Measurements from ENCODE around the gene CFAP97.
A peak's percentile ranks its signal among the peaks of the same experiment; 100 is the strongest.
"Not testable (repeated sequence)": the region's sequence is repeated elsewhere in the genome, so short reads cannot be mapped to it uniquely, and the experiment has no call there.

The CFAP97 gene

DNA sequence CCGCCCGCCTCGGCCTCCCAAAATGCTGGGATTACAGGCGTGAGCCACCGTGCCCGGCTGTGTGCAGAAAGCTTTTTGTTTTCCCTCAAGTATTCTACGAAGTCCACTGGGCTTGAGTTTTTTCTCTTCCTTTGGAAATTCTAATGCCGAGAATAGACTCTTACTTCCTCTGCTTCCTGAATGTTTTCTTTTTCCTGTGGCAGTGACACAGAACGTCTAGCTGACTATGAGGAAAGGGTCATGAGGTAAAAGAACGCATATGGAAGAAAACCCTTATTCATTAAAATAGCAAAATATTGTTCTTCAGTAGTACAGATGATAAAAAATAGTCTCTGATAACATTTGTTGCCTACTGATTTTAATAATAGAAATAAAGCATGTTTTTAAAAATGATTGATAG lies 65.6 kb downstream of the CFAP97 start:
- DNase-seq: no peak

DNA sequence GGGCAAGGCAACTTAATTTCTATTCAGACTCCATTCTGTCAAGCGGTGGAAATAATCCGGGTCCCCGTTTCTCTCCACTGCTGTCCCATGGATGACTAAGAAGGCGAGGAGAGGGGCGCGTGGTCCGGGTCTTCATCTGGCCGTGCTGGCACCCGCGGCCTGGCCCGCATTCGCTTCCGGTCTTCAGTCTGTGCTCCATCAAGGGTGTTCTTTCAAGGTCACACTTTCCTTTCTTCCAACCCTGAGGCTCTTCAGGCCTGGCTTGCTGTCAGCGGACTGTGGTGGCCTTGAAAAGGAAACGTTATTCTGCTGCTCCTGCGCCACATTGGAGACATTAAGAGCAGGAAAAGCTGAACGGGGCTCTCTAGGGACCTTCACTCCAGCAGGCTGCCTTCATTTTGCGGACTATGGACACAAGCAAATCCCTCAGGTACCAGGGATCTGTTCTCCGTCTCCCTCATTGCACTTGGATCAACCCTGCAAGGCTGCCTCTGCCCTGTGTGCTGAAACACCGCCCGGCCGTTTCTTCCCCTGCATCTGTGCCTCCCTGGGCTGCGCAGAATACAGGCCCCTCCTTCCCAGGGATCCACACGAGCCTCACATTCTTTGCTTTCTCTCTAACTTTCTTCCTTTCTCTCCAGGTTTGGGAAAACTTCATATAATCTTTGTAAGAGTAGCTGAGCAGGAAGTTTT lies 66.4 kb downstream of the CFAP97 start:
- no peak for DNase-seq

DNA sequence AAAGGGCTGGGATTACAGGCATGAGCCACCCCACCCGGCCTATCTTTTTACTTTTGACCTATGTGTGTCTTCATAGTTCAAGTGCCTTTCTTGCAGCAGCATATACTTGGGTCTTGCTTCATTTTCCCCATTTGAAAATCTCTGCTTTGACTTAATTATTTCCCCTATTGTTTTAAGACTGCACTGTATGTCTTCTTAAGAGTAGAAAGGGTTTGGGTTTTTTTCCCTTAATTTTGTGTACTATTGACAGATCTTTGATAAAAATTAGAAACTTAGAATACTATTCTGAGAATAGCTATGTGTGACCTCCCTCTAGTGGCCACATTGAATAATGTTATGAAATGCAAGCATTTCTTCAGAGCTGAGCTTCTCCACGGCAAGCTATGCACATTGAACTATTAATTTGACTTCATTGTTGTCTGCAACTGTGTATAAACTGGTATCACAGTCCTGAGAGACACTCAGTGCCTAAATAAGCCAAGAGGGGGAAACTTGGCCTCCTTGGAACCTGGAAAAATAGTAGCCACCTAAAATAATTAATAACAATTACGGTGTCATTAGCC lies 69.4 kb downstream of the CFAP97 start:
- peak; percentile 37 to 74 for DNase-seq

DNA sequence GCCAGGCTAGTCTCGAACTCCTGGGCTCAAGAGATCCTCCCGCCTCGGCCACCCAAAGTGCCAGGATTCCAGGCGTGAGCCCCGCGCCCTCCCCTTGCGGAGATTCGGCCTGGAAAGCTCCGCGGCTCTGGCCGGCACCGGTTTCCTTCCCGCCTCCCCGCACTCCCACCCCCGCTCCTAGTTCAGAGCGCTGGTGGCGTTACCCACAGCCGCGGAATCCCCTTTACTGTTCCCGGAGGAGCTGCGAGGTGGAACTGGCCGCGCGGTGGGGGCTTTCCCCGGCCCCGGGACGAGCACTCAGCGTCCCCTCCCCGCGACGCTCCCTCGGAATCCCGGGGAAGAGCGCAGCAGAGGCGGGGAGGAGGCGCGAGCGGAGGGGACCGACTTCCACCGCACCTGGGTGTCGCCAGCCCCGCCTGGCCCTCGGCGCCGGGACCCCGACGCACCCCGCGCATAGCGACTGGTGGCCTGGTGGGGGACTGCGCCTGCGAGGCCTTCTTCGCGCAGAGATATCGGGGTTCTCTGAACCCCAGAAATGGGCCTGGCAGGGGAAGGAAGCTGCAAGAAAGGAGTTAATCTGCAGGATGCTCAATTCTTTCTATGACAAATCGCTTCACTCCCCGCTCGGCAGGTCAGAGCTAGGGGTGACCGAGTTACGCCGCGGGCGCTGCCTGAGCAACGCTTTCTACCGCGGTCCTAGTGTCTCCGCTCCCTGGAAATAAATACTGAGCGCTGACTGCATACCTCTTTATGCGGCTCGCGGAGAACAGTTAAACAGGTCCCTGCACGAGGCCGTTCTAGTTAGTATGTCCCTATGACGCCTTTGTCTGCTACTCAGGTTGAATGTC lies 75.3 kb downstream of the CFAP97 start:
- DNase-seq: peak; percentile 23 to 31

DNA sequence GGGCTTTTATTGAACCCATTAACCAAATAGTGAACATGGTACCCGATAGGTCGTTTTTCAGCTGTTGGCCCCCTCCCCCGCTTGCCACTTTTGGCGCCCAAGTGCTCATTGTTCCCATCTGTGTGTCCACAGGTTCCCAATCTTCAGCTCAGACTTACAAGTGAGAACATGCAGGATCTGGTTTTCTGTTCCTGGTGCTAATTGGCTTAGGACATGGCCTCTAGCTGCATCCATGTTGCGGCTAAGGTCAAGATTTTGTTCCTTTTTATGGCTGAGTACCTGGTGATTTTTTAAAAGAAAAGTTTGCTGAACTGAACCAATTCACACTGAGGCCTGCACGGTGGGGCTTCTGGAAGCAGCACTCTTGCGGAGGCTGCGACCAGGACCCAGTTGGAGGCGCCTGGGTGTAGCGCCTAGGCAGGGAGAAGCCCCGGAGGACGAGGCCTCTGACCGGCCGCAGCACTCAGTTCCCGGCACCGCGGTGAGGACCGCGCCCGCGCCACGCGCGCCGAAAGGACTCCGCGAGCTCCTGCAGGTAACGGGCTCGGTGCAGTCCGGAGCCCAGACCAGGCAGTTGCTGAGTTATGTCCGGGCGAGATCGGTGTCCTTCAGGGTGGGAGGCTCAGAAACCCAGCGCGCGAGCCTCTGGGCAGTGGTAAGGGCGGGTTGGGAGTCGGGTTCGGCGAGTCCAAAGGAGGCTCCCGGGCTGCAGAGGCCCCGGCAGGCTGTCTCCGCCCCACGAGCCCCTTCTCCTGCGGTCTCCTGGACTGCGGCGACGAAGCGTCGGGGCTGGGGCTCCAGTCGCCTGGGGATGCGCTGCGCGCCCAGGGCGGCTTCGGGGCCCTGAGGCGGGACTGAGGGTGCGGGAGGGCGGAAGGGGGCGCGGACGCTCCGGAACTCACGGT lies 76.5 kb downstream of the CFAP97 start:
- no peak for DNase-seq

DNA sequence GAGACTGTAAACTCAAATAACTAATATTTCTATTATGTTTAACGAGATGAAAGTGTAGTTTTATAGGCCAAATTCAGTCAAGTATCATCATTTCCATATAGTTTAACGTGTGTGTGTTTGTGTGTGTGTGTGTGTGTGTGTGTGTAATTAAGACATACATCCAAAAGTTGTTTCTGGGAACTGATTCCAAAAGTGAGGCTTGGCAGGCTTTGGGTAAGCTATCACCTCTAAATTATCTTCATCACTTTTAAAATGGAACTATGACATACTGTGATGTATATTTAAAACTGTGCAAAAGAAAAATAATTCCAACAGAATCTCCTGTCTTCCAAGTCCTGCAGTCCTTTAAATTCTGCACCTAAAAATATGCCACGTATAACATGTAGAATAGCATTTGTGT lies 79.8 kb downstream of the CFAP97 start:
- DNase-seq: no peak

DNA sequence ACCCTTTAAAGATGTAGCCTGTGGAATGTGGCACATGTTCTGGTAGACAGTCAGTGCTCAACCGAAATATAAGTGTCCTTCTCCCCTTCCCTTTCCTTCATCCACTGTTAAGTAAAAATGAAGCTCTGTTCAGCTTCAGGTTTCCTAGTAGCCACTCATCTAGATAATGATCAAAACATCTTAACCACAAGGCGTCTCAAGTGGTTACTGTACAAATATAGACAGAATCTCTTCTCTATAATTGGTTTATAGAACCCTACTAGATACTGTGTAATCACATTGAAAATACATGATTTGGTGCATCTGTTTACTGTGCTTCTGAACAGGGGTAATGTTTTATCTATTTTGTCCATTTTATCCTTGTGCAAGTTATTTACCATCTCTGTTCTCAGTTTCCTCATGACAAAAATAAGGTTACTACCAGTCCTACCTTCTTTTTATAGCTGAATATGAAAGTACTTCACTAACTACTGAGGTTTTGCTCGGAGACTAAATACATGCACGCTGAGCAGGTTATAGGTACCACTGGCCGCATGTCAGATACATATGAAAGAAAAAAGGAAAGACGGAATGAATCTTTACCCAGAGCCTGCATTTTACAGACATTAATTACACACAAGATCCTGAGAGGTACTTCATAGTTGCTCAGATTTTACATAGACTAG lies 81.0 kb downstream of the CFAP97 start:
- DNase-seq: no peak

DNA sequence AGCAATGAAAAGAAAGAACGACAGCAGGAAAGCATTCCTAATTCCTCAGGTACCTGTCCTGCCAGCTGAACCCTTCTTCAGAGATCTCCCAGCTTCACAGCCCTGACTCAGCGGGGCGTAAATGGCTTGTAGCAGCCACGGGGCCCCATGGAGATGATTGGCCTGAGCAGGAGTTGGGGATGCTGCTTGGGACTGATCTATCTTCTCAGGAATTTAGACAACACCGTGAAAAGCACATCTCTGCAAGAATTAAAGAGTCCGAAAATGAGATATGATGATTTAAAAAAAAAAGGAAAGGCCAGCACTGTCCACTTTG lies 83.2 kb downstream of the CFAP97 start:
- no peak for DNase-seq

DNA sequence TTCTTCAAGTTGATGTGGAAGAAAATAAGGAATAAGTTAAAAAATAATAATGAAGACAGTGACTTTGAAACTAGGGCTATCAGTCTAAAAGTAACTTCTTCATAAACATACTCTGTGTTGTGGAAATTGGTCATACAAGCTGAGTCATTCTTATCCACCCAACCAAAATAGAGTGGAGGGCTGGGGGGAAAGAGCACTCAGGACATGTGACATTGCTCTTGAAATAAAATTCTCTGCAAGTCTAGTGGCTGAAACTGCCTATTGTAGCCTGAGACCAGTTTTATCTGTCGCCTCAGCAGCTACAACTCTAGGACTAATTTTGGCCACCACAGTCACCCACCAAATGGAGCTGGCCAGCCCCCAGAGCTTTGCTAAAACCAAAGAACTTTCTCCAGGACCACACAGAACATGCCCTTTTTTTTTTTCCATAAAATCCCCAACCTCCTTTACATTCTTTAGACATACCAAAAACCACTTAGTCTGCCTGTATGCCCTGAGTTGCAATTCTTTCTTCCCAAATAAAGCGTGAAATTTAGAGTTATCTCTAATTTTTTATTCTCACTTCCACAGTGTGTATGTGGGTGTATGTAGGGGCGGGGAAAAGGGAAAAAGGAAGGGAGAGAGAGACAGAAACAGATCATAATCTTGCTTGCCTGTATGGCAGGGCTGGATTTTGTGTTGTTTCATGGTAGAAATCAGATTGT lies 83.7 kb downstream of the CFAP97 start:
- no peak for DNase-seq

DNA sequence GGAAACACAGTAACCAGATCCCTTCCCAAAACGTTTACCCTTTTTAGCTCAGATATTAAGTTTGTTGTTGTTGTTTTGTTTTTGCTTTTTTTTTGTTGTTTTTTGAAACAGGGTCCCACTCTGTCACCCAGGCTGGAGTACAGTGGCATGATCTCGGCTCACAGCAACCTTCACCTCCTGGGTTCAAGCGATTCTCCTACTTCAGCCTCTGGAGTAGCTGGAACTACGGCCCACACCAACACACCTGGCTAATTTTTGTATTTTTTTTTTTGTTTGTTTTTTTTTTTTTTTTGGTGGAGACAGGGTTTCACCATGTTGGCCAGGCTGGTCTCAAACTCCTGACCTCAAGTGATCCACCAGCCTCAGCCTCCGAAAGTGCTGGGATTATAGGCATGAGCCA lies 84.3 kb downstream of the CFAP97 start:
- not testable (repeated sequence) for DNase-seq

DNA sequence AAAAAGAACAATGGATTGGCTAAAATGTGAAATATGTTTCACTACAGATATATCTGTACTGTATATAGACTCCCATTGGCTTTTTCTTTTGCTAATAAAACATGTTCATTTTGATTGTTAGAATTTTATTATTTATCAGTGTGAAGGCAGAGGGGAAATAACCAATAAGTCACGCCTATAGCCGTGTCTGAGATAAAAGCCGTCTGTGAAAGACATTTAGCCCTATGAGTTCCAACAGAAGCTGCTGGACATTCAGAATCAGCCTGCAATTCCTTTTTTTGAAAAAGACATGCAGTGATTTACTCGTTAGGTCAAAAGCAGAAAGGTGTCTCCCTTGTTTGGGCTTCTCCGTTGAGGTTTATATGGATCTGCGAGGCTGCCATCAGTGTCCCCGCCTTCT lies 84.9 kb downstream of the CFAP97 start:
- no peak for DNase-seq

DNA sequence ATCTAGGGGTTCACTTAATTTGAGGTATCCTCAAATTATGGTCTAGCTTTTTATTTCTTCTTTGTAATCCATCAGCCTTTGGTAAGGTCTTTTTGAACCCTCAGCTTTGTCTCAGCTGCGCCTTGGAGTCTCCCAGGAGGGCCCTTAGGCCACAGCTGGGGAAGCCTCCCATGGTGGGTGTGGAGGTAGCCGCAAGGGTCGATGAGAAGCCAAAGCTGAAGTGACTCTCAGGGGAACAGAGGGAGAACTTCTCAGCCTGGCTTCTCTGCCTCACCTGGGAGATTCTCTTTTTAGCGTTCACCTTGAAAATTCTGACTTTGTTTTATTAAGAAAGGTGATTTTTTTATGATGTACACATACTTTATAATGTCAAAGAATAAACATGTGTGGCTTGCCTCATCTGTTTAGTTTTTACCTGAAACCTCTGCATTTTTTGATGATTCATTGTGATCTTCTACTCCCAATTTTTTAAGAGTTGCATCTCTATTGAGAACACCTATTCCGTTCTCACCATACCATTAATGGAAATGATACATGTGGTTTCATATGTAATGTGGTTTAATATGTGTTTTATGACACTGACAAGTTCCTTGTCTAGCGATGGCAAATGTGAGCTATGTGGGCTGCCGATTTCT lies 86.4 kb downstream of the CFAP97 start:
- no peak for DNase-seq

DNA sequence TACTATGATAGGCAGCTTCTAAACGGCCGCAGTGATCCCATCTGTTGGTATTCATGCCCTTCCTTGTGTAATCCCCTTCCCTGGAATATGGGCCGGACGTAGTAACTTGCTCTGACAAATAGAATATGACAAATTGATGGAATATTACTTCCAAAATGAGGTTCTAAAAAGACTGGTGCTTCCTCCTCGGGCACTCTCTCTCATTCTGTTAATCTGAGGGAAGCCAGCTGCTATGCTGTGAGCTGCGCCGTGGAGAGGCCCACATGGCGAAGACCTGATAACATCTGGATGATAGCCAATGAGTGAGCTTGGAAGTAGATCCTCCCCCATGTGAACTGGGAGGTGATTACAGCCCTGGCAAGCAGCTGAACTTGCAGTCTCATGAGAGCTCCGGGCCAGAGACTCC lies 88.0 kb downstream of the CFAP97 start:
- no peak for DNase-seq

DNA sequence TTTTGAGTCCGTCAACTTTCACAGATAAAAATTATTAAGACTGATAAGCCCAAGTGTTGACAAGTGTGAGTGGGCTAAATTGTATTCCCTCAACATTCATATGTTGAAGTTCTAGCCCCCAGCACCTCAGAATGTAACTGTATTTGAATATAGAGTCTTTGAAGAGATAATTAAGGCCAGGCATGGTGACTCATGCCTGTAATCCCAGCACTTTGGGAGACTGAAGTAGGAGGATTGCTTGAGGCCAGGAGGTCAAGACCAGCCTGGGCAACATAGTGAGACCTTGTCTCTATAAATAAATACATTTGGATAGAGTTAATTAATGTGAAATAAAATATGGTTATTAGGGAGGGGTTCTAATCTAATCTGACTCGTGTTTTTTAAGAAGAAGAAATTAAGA lies 90.5 kb downstream of the CFAP97 start:
- DNase-seq: no peak

DNA sequence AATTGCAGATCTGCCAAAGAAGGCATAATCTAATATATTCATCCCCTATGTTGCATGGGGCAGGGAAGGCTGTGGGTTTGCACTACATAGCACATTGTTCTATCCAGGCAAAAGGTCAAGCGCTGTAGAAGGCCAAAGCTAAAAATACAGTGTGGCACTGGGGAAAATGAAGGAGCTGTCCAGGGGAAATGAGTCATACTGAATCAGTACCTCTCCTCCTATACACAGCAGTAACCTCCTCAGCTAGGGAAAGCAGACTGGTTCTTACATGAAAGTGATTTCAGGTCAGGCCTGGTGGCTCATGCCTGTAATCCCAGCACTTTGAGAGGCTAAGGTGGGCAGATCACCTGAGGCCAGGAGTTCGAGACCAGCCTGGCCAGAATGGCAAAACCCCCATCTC lies 91.7 kb downstream of the CFAP97 start:
- DNase-seq: peak; percentile 26 to 42

DNA sequence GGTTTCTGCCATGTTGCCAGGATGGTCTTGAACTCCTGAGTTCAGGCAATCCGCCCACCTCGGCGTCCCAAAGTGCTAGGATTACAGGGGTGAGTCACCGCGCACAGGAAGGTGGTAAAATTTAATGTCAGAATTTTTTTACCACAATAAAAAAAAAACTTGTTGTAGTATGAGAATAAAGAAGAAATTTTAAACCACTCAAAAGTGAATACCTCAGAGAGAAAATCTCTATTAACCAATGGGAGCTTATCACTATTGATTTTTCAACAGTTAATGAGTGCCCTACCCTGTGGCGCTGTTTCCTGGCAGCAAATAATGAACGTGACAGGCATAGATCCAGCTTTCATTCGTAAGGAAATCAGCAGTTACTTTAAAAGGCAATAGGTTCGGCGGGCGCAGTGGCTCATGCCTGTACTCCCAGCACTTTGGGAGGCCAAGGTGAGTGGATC lies 93.4 kb downstream of the CFAP97 start:
- no peak for DNase-seq

DNA sequence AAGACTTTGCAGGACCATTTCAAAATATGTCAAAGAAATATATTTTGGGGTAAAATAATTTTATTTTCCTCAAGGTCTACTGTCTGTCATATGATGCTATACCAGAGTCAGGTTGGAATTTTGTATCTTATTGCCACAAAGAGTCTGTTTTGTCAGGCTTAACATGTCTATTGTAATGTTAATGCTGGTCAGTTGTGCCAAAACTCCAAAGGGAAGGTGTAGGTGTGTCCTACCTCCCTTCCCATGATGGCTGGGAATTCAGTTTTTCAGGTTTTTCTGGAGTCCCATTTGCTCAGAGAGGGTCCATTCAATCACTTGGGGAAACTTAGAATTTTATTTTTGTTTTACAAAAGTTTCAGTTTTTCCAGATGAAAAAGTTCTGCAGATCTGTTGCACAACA lies 94.1 kb downstream of the CFAP97 start:
- no peak for DNase-seq
